K562 (cell line): ENCODE measurements around the gene BTBD18. TPM values are rescaled to one million over a fixed set of nuclear protein-coding genes. Genes with fewer than 3 reads are reported as not detected.

Experiments used
- ATAC-seq: fragments of 200-7000 bp; cut with Tn5 transposase; 3 replicates; pipeline ENCODE4 v1.9.1; 2020; ENCODE audit warnings: moderate library complexity
- BruUV-seq: library from RNA; stranded (reverse); fragments of 400-500 nt; replicated peaks from 2 replicates; lab custom pipeline; 2021; lab: Mats Ljungman, UMichigan
- CTCF ChIA-PET: fragments of 300-600 bp; formaldehyde crosslinking; extraction: SDS; loops from one replicate; lab custom pipeline; 2021; ENCODE audit warnings: low intra/inter-chr PET ratio; lab: Yijun Ruan, JAX
- POLR2A ChIA-PET: fragments of 300-600, 350-650 bp; sonication (Branson Sonifier 250); formaldehyde crosslinking; extraction: SDS; loops from one replicate; lab custom pipeline; 2021; ENCODE audit warnings: antibody characterized with exemption, inconsistent platforms; lab: Yijun Ruan, JAX
- DNase-seq, 4 experiments: peaks; one replicate each; pipeline versions ENCODE4 v3.0.0 to v3.0.0-alpha.2; 2011 to 2018; ENCODE audit warnings: low spot score in 3 of 4, mixed read lengths in 3 of 4; ENCODE audit errors: extremely low read depth in 1 of 4
- FAIRE-seq: peaks from 2 replicates; lab custom pipeline; 2011; peaks lifted over from hg19 to GRCh38; lab: Jason Lieb, UNC
- H2AFZ ChIP-seq: 2 replicates; pipeline ENCODE4 v1.6.0; 2011; ENCODE audit warnings: low read depth, low read length, control low read depth, inconsistent platforms
- H3K27ac ChIP-seq: fragments of 200-600 bp; 3 replicates; pipeline ENCODE4 v1.8.0; 2011; ENCODE audit warnings: low read depth, mild to moderate bottlenecking, control low read depth, inconsistent platforms, low read length, moderate library complexity, mixed read lengths; ENCODE audit errors: extremely low read depth
- H3K27me3 ChIP-seq, 2 experiments: fragments of 300-600 bp in 1 of 2; 2 replicates in 1 of 2; 3 replicates in 1 of 2; pipeline versions ENCODE4 v1.6.0 to v1.8.0; 2011; ENCODE audit warnings: inconsistent platforms in 2 of 2, low read length in 2 of 2, mild to moderate bottlenecking in 1 of 2, mixed read lengths in 1 of 2, moderate library complexity in 1 of 2; ENCODE audit not compliant: control insufficient read depth in 2 of 2, insufficient read depth in 2 of 2
- H3K36me3 ChIP-seq: fragments of 300-600 bp; 3 replicates; pipeline ENCODE4 v1.8.0; 2011; ENCODE audit warnings: mild to moderate bottlenecking, low read length, inconsistent platforms; ENCODE audit not compliant: control insufficient read depth, insufficient read depth
- H3K4me1 ChIP-seq, 2 experiments: fragments of 200-600 bp in 1 of 2; replicated peaks in 1 of 2; 2 replicates in 1 of 2; 3 replicates in 1 of 2; pipeline versions ENCODE4 v1.5.1 to v1.8.0; 2011; ENCODE audit warnings: inconsistent platforms in 2 of 2, low read length in 2 of 2, mild to moderate bottlenecking in 1 of 2, mixed read lengths in 1 of 2, moderate library complexity in 1 of 2; ENCODE audit not compliant: control insufficient read depth in 2 of 2, insufficient read depth in 2 of 2
- H3K4me2 ChIP-seq: 2 replicates; pipeline ENCODE4 v1.6.1; 2011; ENCODE audit warnings: low read length, control low read depth, inconsistent platforms, mixed read lengths; ENCODE audit not compliant: insufficient read depth
- H3K4me3 ChIP-seq: fragments of 200-600 bp; sonication (generic), shearing (Covaris generic); 2 replicates; pipeline ENCODE4 v1.5.1; 2016; ENCODE audit warnings: control low read depth, inconsistent platforms
- H3K79me2 ChIP-seq: fragments of 200-600 bp; 3 replicates; pipeline ENCODE4 v1.8.0; 2011; ENCODE audit warnings: low read length, inconsistent platforms; ENCODE audit not compliant: control insufficient read depth, insufficient read depth
- H3K9ac ChIP-seq, 2 experiments: 2 replicates each; pipeline versions ENCODE4 v1.6.0 to v1.6.1; 2011; ENCODE audit warnings: low read depth in 2 of 2, low read length in 2 of 2, control low read depth in 1 of 2, inconsistent platforms in 1 of 2, mild to moderate bottlenecking in 1 of 2, mixed read lengths in 1 of 2; ENCODE audit not compliant: insufficient read depth in 1 of 2
- H3K9me1 ChIP-seq: one replicate; pipeline ENCODE4 v1.6.0; 2011; ENCODE audit warnings: inconsistent platforms, mild to moderate bottlenecking, low read length, moderate library complexity; ENCODE audit not compliant: control insufficient read depth, insufficient read depth
- H3K9me3 ChIP-seq: replicated peaks from 2 replicates; pipeline ENCODE4 v1.5.1; 2011; ENCODE audit warnings: low read depth, low read length, inconsistent platforms; ENCODE audit not compliant: control insufficient read depth, insufficient read depth
- H4K20me1 ChIP-seq: replicated peaks from 2 replicates; pipeline ENCODE4 v1.6.1; 2011; ENCODE audit warnings: low read length, inconsistent platforms, mixed read lengths; ENCODE audit not compliant: control insufficient read depth, insufficient read depth
- CCNT2 ChIP-seq: IDR thresholded peaks from 2 replicates; pipeline ENCODE4 v1.6.1; 2011; ENCODE audit warnings: borderline replicate concordance, low read depth, mild to moderate bottlenecking, moderate library complexity, mixed read lengths, low read length; ENCODE audit not compliant: insufficient read length; ENCODE audit errors: extremely low read depth
- CGGBP1 ChIP-seq: fragments of 250-450 bp; sonication (Bioruptor Pico); IDR thresholded peaks from 2 replicates; pipeline ENCODE4 v1.9.0; 2021; ENCODE audit warnings: mild to moderate bottlenecking
- CREB3L1 ChIP-seq: fragments of 450-650 bp; IDR thresholded peaks from 2 replicates; pipeline ENCODE4 v1.6.1; 2014; ENCODE audit warnings: low read depth, mild to moderate bottlenecking, moderate library complexity, borderline replicate concordance
- E2F6 ChIP-seq, 2 experiments: IDR thresholded peaks; 2 replicates each; pipeline ENCODE4 v1.6.1; 2011; ENCODE audit warnings: borderline replicate concordance in 1 of 2, control low read depth in 1 of 2, low read depth in 1 of 2, low read length in 1 of 2, mild to moderate bottlenecking in 1 of 2, mixed read lengths in 1 of 2, moderate library complexity in 1 of 2; ENCODE audit not compliant: insufficient read depth in 1 of 2, insufficient read length in 1 of 2, poor library complexity in 1 of 2, severe bottlenecking in 1 of 2; ENCODE audit errors: extremely low read depth in 1 of 2
- EGR1 ChIP-seq: fragments of 450-650 bp; conservative IDR thresholded peaks from 2 replicates; pipeline ENCODE4 v1.6.1; 2017; ENCODE audit warnings: mild to moderate bottlenecking
- HMBOX1 ChIP-seq: sonication (generic); IDR thresholded peaks from 2 replicates; pipeline ENCODE4 v1.6.1; 2016
- NFYB ChIP-seq: IDR thresholded peaks from 2 replicates; pipeline ENCODE4 v1.6.1; 2011; ENCODE audit warnings: mild to moderate bottlenecking, moderate library complexity; ENCODE audit not compliant: insufficient read length; ENCODE audit errors: extremely low read depth
- NONO ChIP-seq, 2 experiments: fragments of 200-400 bp in 1 of 2; fragments of 450-650 bp in 1 of 2; formaldehyde crosslinking in 1 of 2; IDR thresholded peaks; 2 replicates each; pipeline ENCODE4 v1.6.1; 2017; ENCODE audit warnings: low read depth in 2 of 2, mild to moderate bottlenecking in 2 of 2, moderate library complexity in 2 of 2, low read length in 1 of 2
- SAP30 ChIP-seq: fragments of 200-600 bp; sonication (generic); IDR thresholded peaks from 2 replicates; pipeline ENCODE4 v1.6.1; 2012; ENCODE audit warnings: borderline replicate concordance, low read depth, mild to moderate bottlenecking, moderate library complexity, low read length, control low read depth, inconsistent platforms; ENCODE audit not compliant: insufficient read depth, poor library complexity, severe bottlenecking
- SIN3A ChIP-seq, 2 experiments: fragments of 150-350 bp in 1 of 2; IDR thresholded peaks; 2 replicates each; pipeline ENCODE4 v1.6.1; 2011 to 2016; ENCODE audit warnings: borderline replicate concordance in 2 of 2, low read depth in 2 of 2, low read length in 2 of 2, mild to moderate bottlenecking in 2 of 2, moderate library complexity in 2 of 2; ENCODE audit not compliant: control insufficient read depth in 1 of 2
- WGBS: fragments of 100-300 bp; shearing (Covaris generic); methylation state at CpG from one replicate; pipeline ENCODE4 v1.1.6; 2016; ENCODE audit warnings: low coverage, mixed read lengths; ENCODE audit not compliant: insufficient coverage; ENCODE audit errors: missing lambda C conversion rate; 5-methylcytosine and 5-hydroxymethylcytosine counted together
- in situ Hi-C: fragments of 300-500 bp; cut with MboI; formaldehyde crosslinking; loops from 4 replicates; pipeline ENCODE4 v1.15.0; 2018; ENCODE audit warnings: inconsistent platforms, mixed read lengths
- intact Hi-C: fragments of 100-400 bp; cut with micrococcal nuclease; formaldehyde crosslinking; loops from 2 replicates; pipeline ENCODE4 v1.14.2; 2022
- polyA plus RNA-seq, 8 experiments: library from polyadenylated mRNA; depleted of rRNA in 4 of 8; stranded (reverse) in 5 of 8; unstranded in 3 of 8; fragments of >200 nt; fragmentation: Nextera tagmentation in 2 of 8; fragmentation: Illumina TruSeq in 1 of 8; extraction: Ambion mirVana in 2 of 8; extraction: Trizol in 1 of 8; gene quantifications; 2 replicates each; pipeline versions ENCODE4 v1.2.1 to v1.2.3, GENCODE V29; 2011 to 2014; ENCODE audit warnings: inconsistent platforms in 1 of 8, missing spikeins in 1 of 8
- total RNA-seq, 7 experiments: library from RNA; depleted of rRNA in 6 of 7; stranded (reverse); fragments of >200 nt in 6 of 7; fragmentation: Illumina TruSeq in 2 of 7; extraction: Trizol in 2 of 7; gene quantifications; 2 replicates each; pipeline versions ENCODE4 v1.2.1 to v1.2.3, GENCODE V29; 2011 to 2021; ENCODE audit warnings: low replicate concordance in 1 of 7
- TF ChIP-seq, protein P1 (sequence below): conservative IDR thresholded peaks from 2 replicates; pipeline ENCODE4 v1.6.1; 2011; ENCODE audit warnings: low read depth, mild to moderate bottlenecking, low read length; ENCODE audit not compliant: control insufficient read depth

BTBD18 gene
- total and polyA plus RNA-seq, 9 of the 15 experiments (the other 6 are each of a cell fraction or from before 2014, with no cell fraction given) = 0.06 TPM; not detected in 8

GRCh38 chr11:57711414-57712255 lies 40.0 kb downstream of the BTBD18 start, which contains the start of gene MED19:
TSS of gene MED19 (minus strand) at chr11:57712215. CDS start at chr11:57712179, 36 bp downstream.
- Histone ChIP-seq H4K20me1 (0 out of 2 replicates have a peak, but pooled peaks cover 4% of the 10 kb centered on the region), H3K9me1 (no peaks in the 10 kb centered on the region), H3K9ac (peak within 1 kb of the TSS; percentile 99 to 100), H3K4me1 (peaks cover 9% of the 10 kb centered on the region in 2 experiments; a peak in 3 of 5 replicates), H3K27me3 (no peaks in the 10 kb centered on the region), H3K79me2 (peaks cover 62% of the 10 kb centered on the region), H3K9me3 (no peaks in the 10 kb centered on the region; the same call in 1 of the 2 replicates), H2AFZ (peak within 1 kb of the TSS; percentile 91), H3K4me3 (peak within 1 kb of the TSS; percentile 95), H3K36me3 (peaks cover 23% of the 10 kb centered on the region; the same call in 2 of the 3 replicates), H3K4me2 (peak within 1 kb of the TSS; percentile 98), H3K27ac (peak within 1 kb of the TSS; percentile 99)
- ATAC-seq (peak; percentile 79), DNase-seq (peak; percentile 87 to 91 (median 89)), FAIRE-seq (no peak)
- POLR2A ChIA-PET = interaction anchor here (0.6 to 4.0 kb wide), 13 partner anchors 9 to 371 kb away, joined by 3 to 53 read pairs (median 4); partner anchors contain the start of genes CTNND1 and SELENOH
- CTCF ChIA-PET = no interaction called here
- under 1% methylated on average over 49 of the region's 51 CpGs for WGBS
- intact Hi-C loops (loop anchor here (1.0 to 2.0 kb wide), 2 partner anchors 44 to 89 kb away; no protein-coding TSS in a partner anchor), in situ Hi-C loops (no loop called here)
- TSS peak; percentile 74 for BruUV-seq
- peak; percentile 86 for TF ChIP-seq EGR1
- TF ChIP-seq, protein P1, sequence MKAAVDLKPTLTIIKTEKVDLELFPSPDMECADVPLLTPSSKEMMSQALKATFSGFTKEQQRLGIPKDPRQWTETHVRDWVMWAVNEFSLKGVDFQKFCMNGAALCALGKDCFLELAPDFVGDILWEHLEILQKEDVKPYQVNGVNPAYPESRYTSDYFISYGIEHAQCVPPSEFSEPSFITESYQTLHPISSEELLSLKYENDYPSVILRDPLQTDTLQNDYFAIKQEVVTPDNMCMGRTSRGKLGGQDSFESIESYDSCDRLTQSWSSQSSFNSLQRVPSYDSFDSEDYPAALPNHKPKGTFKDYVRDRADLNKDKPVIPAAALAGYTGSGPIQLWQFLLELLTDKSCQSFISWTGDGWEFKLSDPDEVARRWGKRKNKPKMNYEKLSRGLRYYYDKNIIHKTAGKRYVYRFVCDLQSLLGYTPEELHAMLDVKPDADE = peak; percentile 27; the same call in 1 of the 2 replicates
- TF ChIP-seq E2F6 (IDR thresholded peaks at IDR 0.05; ENCODE audit: borderline replicate concordance in 1 of 2, extremely low read depth in 1 of 2, insufficient read depth in 1 of 2, insufficient read length in 1 of 2, low read depth in 1 of 2, low read length in 1 of 2, poor library complexity in 1 of 2, severe bottlenecking in 1 of 2) = peak in 1 of 2 experiments; percentile 25
- peak; percentile 93 for TF ChIP-seq SAP30
- peak; percentile 66 for TF ChIP-seq NFYB
- no peak for TF ChIP-seq CGGBP1 (CRISPR knock-in tag)
- TF ChIP-seq NONO (IDR thresholded peaks at IDR 0.05; ENCODE audit: low read depth in 2 of 2, low read length in 1 of 2) = 0 out of 4 replicates have a peak, but pooled peaks of 1 of the 2 experiments have one; percentile 40
- peak; percentile 74 to 92; a peak in 3 of 4 replicates for TF ChIP-seq SIN3A (IDR thresholded peaks at IDR 0.05; ENCODE audit: borderline replicate concordance in 2 of 2, control insufficient read depth in 1 of 2, low read depth in 2 of 2, low read length in 2 of 2)
- TF ChIP-seq HMBOX1 = 0 out of 2 replicates have a peak, but pooled peaks have one; percentile 29
- peak; percentile 70 for TF ChIP-seq CREB3L1
- peak; percentile 53 for TF ChIP-seq CCNT2
